ENCODE data around the gene DDX10. TPM values are rescaled to one million over a fixed set of nuclear protein-coding genes. Genes with fewer than 3 reads are reported as not detected.
A peak's percentile ranks its signal among the peaks of the same experiment; 100 is the strongest.

The DDX10 gene
- polyA plus RNA-seq, 4 donors: 7.3 to 22.0 (median 12.1) TPM

- DNase-seq: no peak
- no peak overlapping the region for H3K4me3 ChIP-seq (ENCODE audit: low read depth in 1 of 3, low read length in 3 of 3)
- 90 to 96% (median 96%) methylated on average over 7 of the region's 7 CpGs for WGBS, 3 donors
- FAIRE-seq: no peak
- H3K36me3 ChIP-seq (ENCODE audit: control insufficient read depth in 3 of 3, insufficient read depth in 2 of 3, low read depth in 1 of 3, low read length in 3 of 3): peaks cover 0 to 2% (median 0%) of the 10 kb centered on the region in 3 donors
- no peaks in the 10 kb centered on the region for H3K27me3 ChIP-seq (ENCODE audit: control insufficient read depth in 3 of 3, insufficient read depth in 3 of 3, low read length in 3 of 3)
- no peaks in the 10 kb centered on the region for H3K4me1 ChIP-seq (ENCODE audit: control insufficient read depth in 3 of 3, insufficient read depth in 2 of 3, low read depth in 1 of 3, low read length in 2 of 3)
- no peaks in the 10 kb centered on the region for H3K9me3 ChIP-seq (ENCODE audit: control insufficient read depth in 2 of 2, insufficient read depth in 1 of 2, low read depth in 1 of 2, low read length in 1 of 2)
- no peak overlapping the region for H3K27ac ChIP-seq (ENCODE audit: low read depth in 1 of 3, low read length in 2 of 3)
Measured at GRCh38 chr11:108836541-108836940, 171.7 kb downstream of the DDX10 start.

GRCh38 chr11:108838102-108838791 is 173.4 kb downstream of the DDX10 start:
- FAIRE-seq (no peak), DNase-seq (no peak)
- Histone ChIP-seq H3K27me3 (ENCODE audit: control insufficient read depth in 3 of 3, insufficient read depth in 3 of 3, low read length in 3 of 3) (no peaks in the 10 kb centered on the region), H3K36me3 (ENCODE audit: control insufficient read depth in 3 of 3, insufficient read depth in 2 of 3, low read depth in 1 of 3, low read length in 3 of 3) (peaks cover 0 to 2% (median 0%) of the 10 kb centered on the region in 3 donors), H3K4me3 (ENCODE audit: low read depth in 1 of 3, low read length in 3 of 3) (no peak overlapping the region), H3K27ac (ENCODE audit: low read depth in 1 of 3, low read length in 2 of 3) (no peak overlapping the region), H3K4me1 (ENCODE audit: control insufficient read depth in 3 of 3, insufficient read depth in 2 of 3, low read depth in 1 of 3, low read length in 2 of 3) (no peaks in the 10 kb centered on the region), H3K9me3 (ENCODE audit: control insufficient read depth in 2 of 2, insufficient read depth in 1 of 2, low read depth in 1 of 2, low read length in 1 of 2) (no peaks in the 10 kb centered on the region)
- WGBS, 3 donors: 88 to 92% (median 89%) methylated on average over 3 of the region's 3 CpGs

GRCh38 chr11:108838792-108839105 is 173.9 kb downstream of the DDX10 start:
- FAIRE-seq (no peak), DNase-seq (no peak)
- Histone ChIP-seq H3K27ac (ENCODE audit: low read depth in 1 of 3, low read length in 2 of 3) (no peak overlapping the region), H3K36me3 (ENCODE audit: control insufficient read depth in 3 of 3, insufficient read depth in 2 of 3, low read depth in 1 of 3, low read length in 3 of 3) (peaks cover 0 to 2% (median 0%) of the 10 kb centered on the region in 3 donors), H3K4me3 (ENCODE audit: low read depth in 1 of 3, low read length in 3 of 3) (no peak overlapping the region), H3K9me3 (ENCODE audit: control insufficient read depth in 2 of 2, insufficient read depth in 1 of 2, low read depth in 1 of 2, low read length in 1 of 2) (no peaks in the 10 kb centered on the region), H3K4me1 (ENCODE audit: control insufficient read depth in 3 of 3, insufficient read depth in 2 of 3, low read depth in 1 of 3, low read length in 2 of 3) (no peaks in the 10 kb centered on the region), H3K27me3 (ENCODE audit: control insufficient read depth in 3 of 3, insufficient read depth in 3 of 3, low read length in 3 of 3) (no peaks in the 10 kb centered on the region)
- WGBS, 3 donors: 91 to 93% (median 91%) methylated on average over 1 of the region's 1 CpG

- Histone ChIP-seq H3K36me3 (ENCODE audit: control insufficient read depth in 3 of 3, insufficient read depth in 2 of 3, low read depth in 1 of 3, low read length in 3 of 3) (no peaks in the 10 kb centered on the region), H3K4me1 (ENCODE audit: control insufficient read depth in 3 of 3, insufficient read depth in 2 of 3, low read depth in 1 of 3, low read length in 2 of 3) (no peaks in the 10 kb centered on the region), H3K4me3 (ENCODE audit: low read depth in 1 of 3, low read length in 3 of 3) (no peak overlapping the region), H3K9me3 (ENCODE audit: control insufficient read depth in 2 of 2, insufficient read depth in 1 of 2, low read depth in 1 of 2, low read length in 1 of 2) (no peaks in the 10 kb centered on the region), H3K27ac (ENCODE audit: low read depth in 1 of 3, low read length in 2 of 3) (no peak overlapping the region), H3K27me3 (ENCODE audit: control insufficient read depth in 3 of 3, insufficient read depth in 3 of 3, low read length in 3 of 3) (no peaks in the 10 kb centered on the region)
- DNase-seq (no peak), FAIRE-seq (peak; percentile 64)
Measured at GRCh38 chr11:108846009-108846408, 181.1 kb downstream of the DDX10 start.

GRCh38 chr11:108847298-108847990 is 182.6 kb downstream of the DDX10 start:
- no peak for FAIRE-seq
- Histone ChIP-seq H3K4me3 (ENCODE audit: low read depth in 1 of 3, low read length in 3 of 3) (no peak overlapping the region), H3K9me3 (ENCODE audit: control insufficient read depth in 2 of 2, insufficient read depth in 1 of 2, low read depth in 1 of 2, low read length in 1 of 2) (no peaks in the 10 kb centered on the region), H3K36me3 (ENCODE audit: control insufficient read depth in 3 of 3, insufficient read depth in 2 of 3, low read depth in 1 of 3, low read length in 3 of 3) (no peaks in the 10 kb centered on the region), H3K4me1 (ENCODE audit: control insufficient read depth in 3 of 3, insufficient read depth in 2 of 3, low read depth in 1 of 3, low read length in 2 of 3) (no peaks in the 10 kb centered on the region), H3K27me3 (ENCODE audit: control insufficient read depth in 3 of 3, insufficient read depth in 3 of 3, low read length in 3 of 3) (no peaks in the 10 kb centered on the region), H3K27ac (ENCODE audit: low read depth in 1 of 3, low read length in 2 of 3) (no peak overlapping the region)
- no peak for DNase-seq
- 21 to 51% (median 37%) methylated on average over 3 of the region's 3 CpGs for WGBS, 3 donors

- Histone ChIP-seq H3K36me3 (ENCODE audit: control insufficient read depth in 3 of 3, insufficient read depth in 2 of 3, low read depth in 1 of 3, low read length in 3 of 3) (no peaks in the 10 kb centered on the region), H3K4me1 (ENCODE audit: control insufficient read depth in 3 of 3, insufficient read depth in 2 of 3, low read depth in 1 of 3, low read length in 2 of 3) (peaks cover 0 to 9% (median 7%) of the 10 kb centered on the region in 3 donors), H3K27me3 (ENCODE audit: control insufficient read depth in 3 of 3, insufficient read depth in 3 of 3, low read length in 3 of 3) (no peaks in the 10 kb centered on the region), H3K27ac (ENCODE audit: low read depth in 1 of 3, low read length in 2 of 3) (no peak overlapping the region), H3K9me3 (ENCODE audit: control insufficient read depth in 2 of 2, insufficient read depth in 1 of 2, low read depth in 1 of 2, low read length in 1 of 2) (no peaks in the 10 kb centered on the region), H3K4me3 (ENCODE audit: low read depth in 1 of 3, low read length in 3 of 3) (no peak overlapping the region)
- DNase-seq: no peak
- no peak for FAIRE-seq
Measured at GRCh38 chr11:108851781-108852180, 186.9 kb downstream of the DDX10 start.

GRCh38 chr11:108852701-108853100 is 187.8 kb downstream of the DDX10 start:
- FAIRE-seq (no peak), DNase-seq (no peak)
- Histone ChIP-seq H3K4me1 (ENCODE audit: control insufficient read depth in 3 of 3, insufficient read depth in 2 of 3, low read depth in 1 of 3, low read length in 2 of 3) (peaks cover 0 to 9% (median 7%) of the 10 kb centered on the region in 3 donors), H3K36me3 (ENCODE audit: control insufficient read depth in 3 of 3, insufficient read depth in 2 of 3, low read depth in 1 of 3, low read length in 3 of 3) (no peaks in the 10 kb centered on the region), H3K9me3 (ENCODE audit: control insufficient read depth in 2 of 2, insufficient read depth in 1 of 2, low read depth in 1 of 2, low read length in 1 of 2) (no peaks in the 10 kb centered on the region), H3K4me3 (ENCODE audit: low read depth in 1 of 3, low read length in 3 of 3) (no peak overlapping the region), H3K27ac (ENCODE audit: low read depth in 1 of 3, low read length in 2 of 3) (no peak overlapping the region), H3K27me3 (ENCODE audit: control insufficient read depth in 3 of 3, insufficient read depth in 3 of 3, low read length in 3 of 3) (no peaks in the 10 kb centered on the region)
- WGBS, 3 donors: 60 to 90% (median 88%) methylated on average over 1 of the region's 1 CpG

- WGBS, 3 donors: 80 to 91% (median 83%) methylated on average over 4 of the region's 4 CpGs
- Histone ChIP-seq H3K27ac (ENCODE audit: low read depth in 1 of 3, low read length in 2 of 3) (no peak overlapping the region), H3K4me3 (ENCODE audit: low read depth in 1 of 3, low read length in 3 of 3) (no peak overlapping the region), H3K4me1 (ENCODE audit: control insufficient read depth in 3 of 3, insufficient read depth in 2 of 3, low read depth in 1 of 3, low read length in 2 of 3) (peaks cover 0 to 9% (median 7%) of the 10 kb centered on the region in 3 donors), H3K9me3 (ENCODE audit: control insufficient read depth in 2 of 2, insufficient read depth in 1 of 2, low read depth in 1 of 2, low read length in 1 of 2) (no peaks in the 10 kb centered on the region), H3K36me3 (ENCODE audit: control insufficient read depth in 3 of 3, insufficient read depth in 2 of 3, low read depth in 1 of 3, low read length in 3 of 3) (no peaks in the 10 kb centered on the region), H3K27me3 (ENCODE audit: control insufficient read depth in 3 of 3, insufficient read depth in 3 of 3, low read length in 3 of 3) (no peaks in the 10 kb centered on the region)
- DNase-seq: no peak
- FAIRE-seq: no peak
Measured at GRCh38 chr11:108853151-108853550, 188.3 kb downstream of the DDX10 start.
